ENCODE data around the gene RPL18.

The RPL18 gene

GRCh38 chr19:48575931-48576622 lies 42.9 kb downstream of the RPL18 start:
- DNase-seq: no peak

GRCh38 chr19:48573163-48573505 lies 45.8 kb downstream of the RPL18 start:
- no peak for DNase-seq

- DNase-seq: no peak
Measured at GRCh38 chr19:48571378-48572162, 47.4 kb downstream of the RPL18 start.

GRCh38 chr19:48569814-48570213 lies 49.2 kb downstream of the RPL18 start:
- no peak for DNase-seq

- no peak for DNase-seq
Measured at GRCh38 chr19:48568345-48568886, 50.6 kb downstream of the RPL18 start.
